ENCODE results near the gene DGKI.
A peak's percentile ranks its signal among the peaks of the same experiment; 100 is the strongest.

The DGKI gene

GRCh38 chr7:137682596-137682995 lies 164.2 kb downstream of the DGKI start:
- DNase-seq, result no peak

- no peak for DNase-seq
Measured at GRCh38 chr7:137681657-137682562, 164.9 kb downstream of the DGKI start.

GRCh38 chr7:137674551-137675409 lies 172.0 kb downstream of the DGKI start:
- no peak for DNase-seq

GRCh38 chr7:137674048-137674447 lies 172.7 kb downstream of the DGKI start:
- no peak for DNase-seq

- no peak for DNase-seq
Measured at GRCh38 chr7:137671920-137672319, 174.9 kb downstream of the DGKI start.

GRCh38 chr7:137670222-137671064 lies 176.3 kb downstream of the DGKI start:
- DNase-seq, result no peak

- DNase-seq, result no peak
Measured at GRCh38 chr7:137669706-137670105, 177.1 kb downstream of the DGKI start.

GRCh38 chr7:137668404-137668803 lies 178.4 kb downstream of the DGKI start:
- no peak for DNase-seq

GRCh38 chr7:137667633-137668387 lies 179.0 kb downstream of the DGKI start:
- no peak for DNase-seq

- DNase-seq, result no peak
Measured at GRCh38 chr7:137664846-137665245, 181.9 kb downstream of the DGKI start.

GRCh38 chr7:137661634-137662033 lies 185.1 kb downstream of the DGKI start:
- DNase-seq, result no peak

GRCh38 chr7:137658190-137658900 lies 188.4 kb downstream of the DGKI start:
- DNase-seq, result no peak

- no peak for DNase-seq
Measured at GRCh38 chr7:137657476-137658189, 189.1 kb downstream of the DGKI start.

- DNase-seq, result no peak
Measured at GRCh38 chr7:137656850-137657232, 189.9 kb downstream of the DGKI start.

GRCh38 chr7:137656227-137656849 lies 190.4 kb downstream of the DGKI start:
- peak; percentile 83 for DNase-seq

GRCh38 chr7:137655804-137656203 lies 191.0 kb downstream of the DGKI start:
- DNase-seq, result no peak

GRCh38 chr7:137652721-137653120 lies 194.1 kb downstream of the DGKI start:
- DNase-seq, result no peak

GRCh38 chr7:137647905-137648565 lies 198.7 kb downstream of the DGKI start:
- no peak for DNase-seq

GRCh38 chr7:137642472-137642871 lies 204.3 kb downstream of the DGKI start:
- no peak for DNase-seq

GRCh38 chr7:137642031-137642430 lies 204.7 kb downstream of the DGKI start:
- DNase-seq, result no peak
